Neural cell (in vitro differentiated cells): ENCODE data around the gene LSMEM2. TPM values are rescaled to one million over a fixed set of nuclear protein-coding genes. Genes with fewer than 3 reads are reported as not detected.

Experiments used
- H2AFZ ChIP-seq: fragments of 200-600, 300-800 bp; sonication (generic), shearing (Covaris generic); 2 replicates; pipeline ENCODE4 v1.6.0; 2014; ENCODE audit warnings: low read depth, mild to moderate bottlenecking, antibody characterized with exemption, low read length, moderate library complexity
- H3F3A ChIP-seq: fragments of 200-600 bp; shearing (Covaris generic); 2 replicates; pipeline ENCODE4 v1.6.1; 2016; ENCODE audit warnings: mild to moderate bottlenecking, moderate library complexity, mixed read lengths, antibody characterized with exemption, low read length; ENCODE audit not compliant: insufficient read depth, poor library complexity, severe bottlenecking
- H3K27ac ChIP-seq: fragments of 200-600, 300-800 bp; sonication (generic), shearing (Covaris generic); 2 replicates; pipeline ENCODE4 v1.5.1; 2014; ENCODE audit warnings: mild to moderate bottlenecking, low read length, moderate library complexity
- H3K27me3 ChIP-seq: fragments of 300-800, 200-600 bp; sonication (generic), shearing (Covaris generic); 2 replicates; pipeline ENCODE4 v1.6.0; 2014; ENCODE audit warnings: mild to moderate bottlenecking, low read depth, low read length, moderate library complexity; ENCODE audit not compliant: insufficient read depth
- H3K36me3 ChIP-seq: fragments of 300-800, 200-600 bp; sonication (generic), shearing (Covaris generic); 2 replicates; pipeline ENCODE4 v1.5.1; 2014; ENCODE audit warnings: mild to moderate bottlenecking, antibody characterized with exemption, low read length, moderate library complexity; ENCODE audit not compliant: insufficient read depth
- H3K4me2 ChIP-seq: fragments of 300-800, 200-600 bp; sonication (generic), shearing (Covaris generic); 2 replicates; pipeline ENCODE4 v1.6.0; 2014; ENCODE audit warnings: mild to moderate bottlenecking, low read length
- H3K4me3 ChIP-seq: fragments of 300-800, 200-600 bp; sonication (generic), shearing (Covaris generic); 2 replicates; pipeline ENCODE4 v1.5.1; 2014; ENCODE audit warnings: mild to moderate bottlenecking, low read length, moderate library complexity
- H3K79me2 ChIP-seq: fragments of 200-600 bp; shearing (Covaris generic); replicated peaks from 2 replicates; pipeline ENCODE4 v1.6.0; 2014; ENCODE audit warnings: mild to moderate bottlenecking, low read length, moderate library complexity; ENCODE audit not compliant: insufficient read depth
- H3K9ac ChIP-seq: fragments of 300-800, 200-600 bp; sonication (generic), shearing (Covaris generic); 2 replicates; pipeline ENCODE4 v1.6.1; 2016; ENCODE audit warnings: mild to moderate bottlenecking, low read length, mixed read lengths
- H3K9me2 ChIP-seq: fragments of 200-600 bp; shearing (Covaris generic); 2 replicates; pipeline ENCODE4 v1.6.1; 2016; ENCODE audit warnings: mild to moderate bottlenecking, low read length, mixed read lengths; ENCODE audit not compliant: insufficient read depth
- H3K9me3 ChIP-seq: fragments of 200-600, 300-800 bp; sonication (generic), shearing (Covaris generic); 2 replicates; pipeline ENCODE4 v1.6.1; 2016; ENCODE audit warnings: mild to moderate bottlenecking, mixed run types, low read length, moderate library complexity, mixed read lengths
- H4K20me1 ChIP-seq: fragments of 200-600 bp; shearing (Covaris generic); 2 replicates; pipeline ENCODE4 v1.6.1; 2016; ENCODE audit warnings: mild to moderate bottlenecking, mixed run types; ENCODE audit not compliant: insufficient read depth
- EP300 ChIP-seq: fragments of 450-650 bp; conservative IDR thresholded peaks from 2 replicates; pipeline ENCODE4 v1.6.1; 2014; ENCODE audit warnings: antibody characterized with exemption, mild to moderate bottlenecking, moderate library complexity; ENCODE audit not compliant: poor library complexity, severe bottlenecking
- EZH2 ChIP-seq: fragments of 200-600, 300-800 bp; shearing (Covaris generic), sonication (generic); IDR thresholded peaks from 2 replicates; pipeline ENCODE4 v1.6.1; 2014; ENCODE audit warnings: antibody characterized with exemption, low read length, borderline replicate concordance, mild to moderate bottlenecking; ENCODE audit not compliant: insufficient read depth, poor library complexity, severe bottlenecking
- MXI1 ChIP-seq: fragments of 450-650 bp; conservative IDR thresholded peaks from 2 replicates; pipeline ENCODE4 v1.6.1; 2014; ENCODE audit warnings: antibody characterized with exemption, mild to moderate bottlenecking; ENCODE audit not compliant: poor library complexity, severe bottlenecking
- POLR2AphosphoS5 ChIP-seq: IDR thresholded peaks from 2 replicates; pipeline ENCODE4 v1.6.1; 2012
- RAD21 ChIP-seq: fragments of 450-650 bp; conservative IDR thresholded peaks from 2 replicates; pipeline ENCODE4 v1.6.1; 2014; ENCODE audit warnings: antibody characterized with exemption, mild to moderate bottlenecking, moderate library complexity
- SMC3 ChIP-seq: fragments of 450-650 bp; conservative IDR thresholded peaks from 2 replicates; pipeline ENCODE4 v1.6.1; 2014; ENCODE audit warnings: antibody characterized with exemption, mild to moderate bottlenecking, moderate library complexity; ENCODE audit not compliant: poor library complexity
- TAF1 ChIP-seq: IDR thresholded peaks from 2 replicates; pipeline ENCODE4 v1.6.1; 2012; ENCODE audit warnings: low read depth
- polyA plus RNA-seq: library from polyadenylated mRNA; depleted of rRNA; stranded (reverse); fragments of >200 nt; gene quantifications from 2 replicates; pipeline ENCODE4 v1.2.3, GENCODE V29; 2014
- TF ChIP-seq, protein P1 (sequence below): fragments of 450-650 bp; IDR thresholded peaks from 2 replicates; pipeline ENCODE4 v1.5.1; 2014; ENCODE audit warnings: antibody characterized with exemption, mild to moderate bottlenecking, moderate library complexity; ENCODE audit not compliant: poor library complexity, severe bottlenecking

Gene LSMEM2
- polyA plus RNA-seq, 1 donor from 2014 or later = not detected

DNA sequence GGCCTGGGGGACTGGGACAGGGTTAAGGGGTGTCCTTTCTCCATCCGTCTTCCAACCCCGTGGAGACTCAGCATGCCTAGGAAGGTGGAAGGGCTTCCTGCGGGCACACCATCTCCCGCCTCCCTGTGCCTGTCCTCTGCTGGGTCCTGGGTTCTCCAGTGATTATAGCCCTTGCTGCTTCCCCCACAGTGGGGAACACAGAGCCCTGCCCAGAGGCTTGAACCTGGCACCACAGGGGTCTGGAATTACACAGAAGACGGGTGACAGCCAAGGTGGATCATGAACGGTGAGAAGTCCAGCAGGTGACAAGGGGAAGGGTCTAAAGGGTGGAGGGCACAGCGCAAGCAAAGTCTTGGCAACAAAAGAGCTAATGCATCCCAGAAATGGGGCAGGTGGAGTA, 16.1 kb upstream of the LSMEM2 start:
- no peak overlapping the region for H3K9ac ChIP-seq
- TF ChIP-seq MXI1 (no peak), EZH2 (no peak), SMC3 (no peak), EP300 (no peak), TAF1 (no peak)
- TF ChIP-seq, protein P1, sequence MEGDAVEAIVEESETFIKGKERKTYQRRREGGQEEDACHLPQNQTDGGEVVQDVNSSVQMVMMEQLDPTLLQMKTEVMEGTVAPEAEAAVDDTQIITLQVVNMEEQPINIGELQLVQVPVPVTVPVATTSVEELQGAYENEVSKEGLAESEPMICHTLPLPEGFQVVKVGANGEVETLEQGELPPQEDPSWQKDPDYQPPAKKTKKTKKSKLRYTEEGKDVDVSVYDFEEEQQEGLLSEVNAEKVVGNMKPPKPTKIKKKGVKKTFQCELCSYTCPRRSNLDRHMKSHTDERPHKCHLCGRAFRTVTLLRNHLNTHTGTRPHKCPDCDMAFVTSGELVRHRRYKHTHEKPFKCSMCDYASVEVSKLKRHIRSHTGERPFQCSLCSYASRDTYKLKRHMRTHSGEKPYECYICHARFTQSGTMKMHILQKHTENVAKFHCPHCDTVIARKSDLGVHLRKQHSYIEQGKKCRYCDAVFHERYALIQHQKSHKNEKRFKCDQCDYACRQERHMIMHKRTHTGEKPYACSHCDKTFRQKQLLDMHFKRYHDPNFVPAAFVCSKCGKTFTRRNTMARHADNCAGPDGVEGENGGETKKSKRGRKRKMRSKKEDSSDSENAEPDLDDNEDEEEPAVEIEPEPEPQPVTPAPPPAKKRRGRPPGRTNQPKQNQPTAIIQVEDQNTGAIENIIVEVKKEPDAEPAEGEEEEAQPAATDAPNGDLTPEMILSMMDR = no peak
- H3K36me3 ChIP-seq = no peaks in the 10 kb centered on the region
- no peaks in the 10 kb centered on the region for H3K27me3 ChIP-seq
- H2AFZ ChIP-seq = no peak overlapping the region
- no peaks in the 10 kb centered on the region for H3K9me3 ChIP-seq
- peaks cover 5% of the 10 kb centered on the region for H3F3A ChIP-seq
- H3K9me2 ChIP-seq = no peaks in the 10 kb centered on the region
- no peak overlapping the region for H3K4me2 ChIP-seq
- H4K20me1 ChIP-seq = no peaks in the 10 kb centered on the region
- H3K27ac ChIP-seq = no peak overlapping the region
- no peak overlapping the region for H3K4me3 ChIP-seq
- H3K79me2 ChIP-seq = no peaks in the 10 kb centered on the region

DNA sequence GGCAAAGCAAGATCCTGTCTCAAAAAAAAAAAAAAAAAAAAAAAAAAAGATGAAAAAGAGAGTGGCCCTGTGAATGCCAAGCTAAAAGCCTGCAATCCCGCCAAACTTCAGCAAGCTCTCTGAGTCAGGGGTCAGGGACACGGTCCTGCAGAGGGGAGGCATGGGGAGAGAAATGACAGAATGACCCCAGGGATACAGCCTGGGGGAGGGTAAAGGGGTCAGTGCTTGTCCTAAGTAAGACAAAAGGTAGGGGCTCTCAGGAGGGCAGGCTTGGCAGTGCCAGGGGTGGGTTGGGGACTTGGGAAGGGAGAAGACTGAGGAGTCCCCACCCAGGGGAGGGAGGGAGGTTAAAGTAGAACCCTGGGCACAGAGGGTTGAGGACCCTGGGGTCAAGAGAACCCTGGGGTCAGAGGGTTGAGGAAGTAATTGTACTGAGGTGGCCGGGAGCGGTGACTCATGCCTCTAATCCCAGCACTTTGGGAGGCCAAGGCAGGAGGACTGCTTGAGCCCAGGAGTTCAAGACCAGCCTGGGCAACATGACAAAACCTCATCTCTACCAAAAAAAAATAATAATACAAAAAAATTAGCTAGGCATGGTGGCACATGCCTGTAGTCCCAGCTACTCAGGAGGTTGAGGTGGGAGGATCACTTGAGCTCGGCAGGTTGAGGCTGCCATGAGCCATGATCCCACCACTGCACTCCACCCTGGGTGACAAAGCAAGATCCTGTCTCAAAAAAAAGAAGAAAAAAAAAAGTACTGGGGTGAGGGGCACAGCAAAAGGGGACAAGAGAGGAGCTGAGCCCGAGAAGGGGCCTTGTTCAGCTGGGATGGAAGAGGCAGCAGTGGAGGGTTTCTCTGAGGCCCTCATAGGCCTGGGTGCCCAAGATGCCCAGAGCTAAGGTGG, 15.2 kb upstream of the LSMEM2 start:
- H3K4me3 ChIP-seq = no peak overlapping the region
- H3K9me2 ChIP-seq = no peaks in the 10 kb centered on the region
- H3K27ac ChIP-seq = peak overlapping the region; percentile 37
- no peak overlapping the region for H3K4me2 ChIP-seq
- H2AFZ ChIP-seq = no peak overlapping the region
- TF ChIP-seq RAD21 = no peak
- peak overlapping the region; percentile 47 for H3K9ac ChIP-seq
- H3K9me3 ChIP-seq = no peaks in the 10 kb centered on the region
- H3K27me3 ChIP-seq = no peaks in the 10 kb centered on the region
- peaks cover 5% of the 10 kb centered on the region for H3F3A ChIP-seq
- H4K20me1 ChIP-seq = no peaks in the 10 kb centered on the region
- no peaks in the 10 kb centered on the region for H3K79me2 ChIP-seq
- no peaks in the 10 kb centered on the region for H3K36me3 ChIP-seq

DNA sequence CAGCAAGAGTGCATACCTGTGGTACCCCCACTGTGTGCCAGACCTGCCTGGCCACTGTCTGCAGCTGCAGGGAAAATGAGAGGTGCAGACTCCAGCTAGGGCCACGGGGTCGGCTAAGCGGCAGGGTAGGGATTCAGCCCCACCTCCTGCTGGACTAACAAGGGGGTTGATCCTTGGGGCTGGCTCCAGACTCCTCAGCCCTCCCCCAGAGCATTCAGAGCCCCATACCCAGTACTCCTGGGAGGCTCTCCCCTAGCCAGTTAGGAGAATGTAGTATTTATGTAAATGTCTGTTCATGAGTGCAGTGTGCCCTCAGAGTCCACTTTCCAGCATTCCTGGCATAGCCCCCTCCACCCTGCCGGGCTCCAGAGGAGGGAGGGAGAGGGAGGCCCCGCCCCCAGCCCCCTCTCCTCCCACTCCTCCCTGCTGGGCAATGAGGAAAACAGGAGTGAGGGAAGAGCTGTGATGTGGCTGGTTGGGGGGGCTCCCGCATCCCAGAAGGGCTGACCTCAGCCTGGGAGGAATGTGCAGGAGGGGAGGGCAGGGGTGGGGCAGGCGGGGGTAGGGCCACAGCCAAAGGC, 14.4 kb upstream of the LSMEM2 start:
- H3K27me3 ChIP-seq = no peaks in the 10 kb centered on the region
- H3K9ac ChIP-seq = peak overlapping the region; percentile 47
- no peak overlapping the region for H2AFZ ChIP-seq
- no peaks in the 10 kb centered on the region for H3F3A ChIP-seq
- H3K9me2 ChIP-seq = no peaks in the 10 kb centered on the region
- peak overlapping the region; percentile 47 for H3K27ac ChIP-seq
- no peaks in the 10 kb centered on the region for H3K79me2 ChIP-seq
- TF ChIP-seq EZH2 (no peak), POLR2AphosphoS5 (peak; percentile 1)
- no peak overlapping the region for H3K4me3 ChIP-seq
- no peaks in the 10 kb centered on the region for H3K36me3 ChIP-seq
- H4K20me1 ChIP-seq = no peaks in the 10 kb centered on the region
- no peaks in the 10 kb centered on the region for H3K9me3 ChIP-seq
- no peak overlapping the region for H3K4me2 ChIP-seq
